Amniotic stem cell (primary cell): ENCODE measurements around the gene NAGPA.

Experiments used
- DNase-seq: peaks from one replicate; lab custom pipeline; 2025; lab: John Stamatoyannopoulos, UW

NAGPA gene

DNA sequence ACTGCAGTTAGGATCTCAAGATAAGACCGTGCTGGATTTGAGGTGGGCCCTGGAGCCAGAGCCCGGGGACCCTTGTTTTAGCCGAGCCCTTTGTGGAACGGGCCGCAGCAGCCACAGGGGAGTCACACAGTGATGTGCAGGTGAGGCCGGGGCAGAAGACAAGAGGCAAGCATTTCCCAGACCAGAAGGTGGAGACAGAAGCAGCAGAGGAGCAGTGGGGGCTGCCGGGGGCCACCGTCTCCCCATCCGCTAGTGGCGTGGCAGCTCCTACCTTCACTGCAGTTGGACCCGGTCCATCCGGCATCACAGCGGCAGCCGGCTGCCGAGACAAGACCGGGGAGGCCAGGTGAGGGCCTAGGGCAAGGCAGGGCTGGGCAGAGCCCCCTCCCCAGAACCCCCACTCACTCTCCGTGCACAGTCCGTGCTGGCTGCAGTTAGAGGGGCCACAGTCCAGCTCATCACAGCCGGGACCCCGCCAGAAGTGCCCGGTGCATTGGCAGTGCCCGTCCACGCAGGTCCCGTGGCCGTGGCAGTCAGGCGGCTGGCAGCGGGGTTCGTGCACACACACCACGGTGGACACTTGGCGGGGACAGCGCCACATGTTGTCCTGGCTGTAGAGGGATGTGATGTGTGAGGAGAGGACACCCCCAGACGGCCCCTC, 6.0 kb downstream of the NAGPA start:
- no peak for DNase-seq

DNA sequence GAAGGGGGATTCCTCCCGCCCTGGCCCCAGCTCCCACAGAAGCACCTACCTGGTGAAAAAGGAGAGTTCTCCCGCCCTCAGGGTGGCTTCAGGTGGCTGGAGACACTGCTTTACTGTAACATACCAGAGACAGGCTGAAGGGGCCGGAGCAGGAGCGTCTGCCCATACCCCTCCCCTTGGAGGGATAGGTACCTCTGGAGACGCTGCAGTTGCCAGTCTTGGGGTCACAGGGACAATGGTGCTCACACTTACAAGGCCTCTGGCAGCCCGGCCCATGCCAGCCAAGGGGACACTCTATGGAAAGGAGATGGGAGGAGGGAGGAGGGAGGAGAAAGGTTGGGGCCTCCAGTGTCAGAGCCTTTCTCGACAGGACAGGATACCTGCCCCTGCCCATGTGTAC, 6.6 kb downstream of the NAGPA start:
- DNase-seq: no peak

DNA sequence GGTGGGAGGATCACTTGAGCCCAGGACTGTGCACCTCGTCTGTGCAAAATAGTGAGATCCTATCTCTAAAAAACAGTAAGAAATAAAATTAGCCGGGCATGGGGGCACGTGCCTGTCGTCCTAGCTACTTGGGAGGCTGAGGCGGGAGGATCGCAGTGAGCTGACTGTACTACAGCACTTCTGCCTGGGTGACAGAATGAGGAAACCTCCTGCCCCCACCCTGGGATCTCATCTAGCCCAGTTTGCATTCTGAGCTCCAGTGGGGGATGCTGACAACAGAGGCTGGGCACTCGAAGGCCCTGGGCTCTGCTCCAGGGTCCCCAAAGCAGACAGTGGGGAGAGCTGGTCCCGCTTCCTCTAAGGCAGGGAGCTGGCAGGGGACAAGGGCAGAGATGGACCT, 7.1 kb downstream of the NAGPA start:
- no peak for DNase-seq

DNA sequence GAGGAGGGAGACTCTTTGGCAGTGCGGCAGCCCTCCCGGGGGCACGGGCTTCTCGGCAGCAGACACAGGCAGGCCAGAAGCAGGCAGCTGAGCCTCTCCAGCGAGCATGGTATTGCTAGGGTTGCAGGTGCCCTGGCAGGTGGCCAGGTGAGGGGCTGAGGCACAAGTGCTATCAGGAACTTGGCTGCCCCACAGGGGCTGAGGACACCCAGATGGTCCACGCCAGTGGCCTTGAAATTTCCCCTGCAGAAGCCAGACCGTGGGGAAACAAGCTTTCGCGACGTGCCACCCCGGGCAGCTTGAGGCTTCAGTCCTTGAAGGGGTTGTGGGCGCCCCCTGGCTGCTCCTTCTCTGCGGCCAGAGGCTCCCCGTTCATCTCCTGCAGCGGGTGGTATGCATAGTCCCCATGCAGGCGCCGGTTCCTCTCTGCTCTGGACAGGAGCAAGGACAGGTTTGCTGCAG, 8.5 kb downstream of the NAGPA start:
- no peak for DNase-seq

DNA sequence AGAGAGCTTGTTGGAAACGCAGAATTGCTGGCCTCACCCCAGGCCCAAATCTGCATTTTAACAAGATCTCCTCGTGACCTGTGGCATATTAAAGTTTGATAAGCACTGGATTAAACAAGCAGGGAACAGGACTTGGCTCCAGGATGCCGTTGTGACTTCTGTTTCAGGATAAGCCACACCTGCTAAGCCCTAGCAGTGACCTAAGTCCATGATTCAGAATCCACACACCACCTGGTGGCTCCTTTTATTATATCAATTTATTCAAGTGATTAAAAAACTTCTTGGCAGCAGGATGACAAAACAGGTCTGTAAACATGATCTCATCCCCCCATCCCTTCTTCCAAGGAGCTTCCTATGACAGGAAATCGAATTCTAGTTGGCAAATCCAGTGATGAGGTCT, 9.1 kb downstream of the NAGPA start:
- no peak for DNase-seq

DNA sequence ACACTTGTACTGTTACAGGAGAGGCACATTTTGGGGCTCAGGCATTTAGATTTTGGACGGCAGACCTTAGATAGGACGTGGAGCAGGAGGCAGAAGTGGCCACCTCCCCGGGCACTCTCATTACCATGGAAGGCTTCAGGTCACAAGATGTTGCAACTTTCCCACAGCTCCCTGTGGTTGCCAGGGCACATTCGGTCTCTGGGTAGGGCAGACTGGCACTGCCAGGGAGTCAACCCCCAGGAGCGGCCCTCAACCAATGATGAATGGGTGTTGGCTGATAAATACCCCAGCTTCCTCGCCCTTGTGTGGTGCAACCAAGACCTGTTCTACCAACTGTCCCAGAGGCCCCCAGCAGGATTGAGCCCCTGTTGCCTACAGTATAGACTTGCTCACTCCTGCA, 11.2 kb downstream of the NAGPA start:
- no peak for DNase-seq

DNA sequence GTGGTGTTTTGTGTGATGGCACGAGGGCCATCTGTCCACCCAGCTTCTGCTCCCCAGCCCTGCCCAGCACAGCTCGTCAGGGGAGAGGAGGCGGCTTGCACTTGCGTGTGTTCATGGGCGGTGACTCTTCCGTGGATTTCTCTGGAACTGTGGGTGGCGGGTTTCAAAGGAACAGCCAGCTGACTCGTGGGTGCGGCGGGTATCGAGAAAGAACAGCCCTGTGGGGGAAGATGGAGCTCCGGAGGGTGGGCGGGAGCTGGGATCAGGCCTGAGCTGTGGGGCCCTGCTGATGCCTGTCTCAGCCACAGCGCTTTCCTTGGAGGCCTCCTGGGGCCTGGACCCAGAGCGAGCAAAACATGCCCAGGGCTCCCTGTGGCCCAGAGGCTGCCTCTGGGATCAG, 13.2 kb downstream of the NAGPA start:
- no peak for DNase-seq

DNA sequence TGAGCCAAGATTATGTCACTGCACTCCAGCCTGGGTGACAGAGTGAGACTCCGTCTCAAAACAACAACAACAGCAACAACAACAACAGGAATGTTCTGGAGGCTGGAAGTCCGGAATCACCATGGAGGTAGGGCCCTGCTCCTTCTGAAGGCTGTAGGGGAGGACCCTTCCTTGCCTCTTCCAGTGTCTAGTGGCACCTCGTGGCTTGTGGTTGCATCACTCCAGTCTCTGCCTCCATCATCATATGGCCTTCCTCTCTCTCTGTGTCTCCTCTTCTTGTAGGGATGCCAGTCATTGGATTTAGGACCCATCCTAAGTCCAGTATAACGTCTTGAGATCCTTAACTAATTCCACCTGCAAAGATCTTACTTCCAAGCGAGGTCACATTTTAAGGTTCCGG, 14.0 kb downstream of the NAGPA start:
- no peak for DNase-seq

DNA sequence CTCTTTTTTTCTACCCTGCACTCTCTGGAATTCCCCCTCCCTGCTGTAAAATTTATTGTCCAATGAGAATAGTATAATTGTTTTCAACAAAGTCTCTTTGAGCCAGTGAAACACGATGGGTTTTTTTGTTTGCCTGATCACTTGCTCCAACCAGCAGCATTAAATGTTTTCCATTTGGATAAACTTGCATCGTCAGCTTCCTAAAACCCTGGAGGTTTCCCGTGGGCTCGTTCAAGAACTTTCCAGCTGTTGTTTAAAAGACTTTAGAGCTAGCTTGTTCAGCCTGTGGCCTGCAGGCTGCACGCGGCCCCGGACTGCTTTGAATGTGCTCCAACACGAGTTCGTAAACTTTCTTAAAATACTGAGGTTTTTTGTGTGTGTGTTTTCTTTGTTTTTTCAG, 14.9 kb downstream of the NAGPA start:
- no peak for DNase-seq

DNA sequence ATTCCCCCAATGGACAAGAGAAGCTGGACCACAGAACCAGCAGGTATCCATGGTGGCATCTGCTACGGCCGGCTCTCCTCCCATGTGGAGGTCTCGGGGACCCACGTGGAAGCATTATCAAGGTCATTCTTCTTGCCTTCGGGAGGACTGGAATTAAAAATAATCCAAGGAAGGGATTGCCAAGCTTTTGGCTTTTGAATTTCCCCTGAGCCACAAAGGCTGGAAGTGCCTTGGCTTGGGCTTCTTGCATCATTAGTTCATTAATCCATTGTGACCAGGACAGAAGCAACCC, 16.1 kb downstream of the NAGPA start:
- no peak for DNase-seq

DNA sequence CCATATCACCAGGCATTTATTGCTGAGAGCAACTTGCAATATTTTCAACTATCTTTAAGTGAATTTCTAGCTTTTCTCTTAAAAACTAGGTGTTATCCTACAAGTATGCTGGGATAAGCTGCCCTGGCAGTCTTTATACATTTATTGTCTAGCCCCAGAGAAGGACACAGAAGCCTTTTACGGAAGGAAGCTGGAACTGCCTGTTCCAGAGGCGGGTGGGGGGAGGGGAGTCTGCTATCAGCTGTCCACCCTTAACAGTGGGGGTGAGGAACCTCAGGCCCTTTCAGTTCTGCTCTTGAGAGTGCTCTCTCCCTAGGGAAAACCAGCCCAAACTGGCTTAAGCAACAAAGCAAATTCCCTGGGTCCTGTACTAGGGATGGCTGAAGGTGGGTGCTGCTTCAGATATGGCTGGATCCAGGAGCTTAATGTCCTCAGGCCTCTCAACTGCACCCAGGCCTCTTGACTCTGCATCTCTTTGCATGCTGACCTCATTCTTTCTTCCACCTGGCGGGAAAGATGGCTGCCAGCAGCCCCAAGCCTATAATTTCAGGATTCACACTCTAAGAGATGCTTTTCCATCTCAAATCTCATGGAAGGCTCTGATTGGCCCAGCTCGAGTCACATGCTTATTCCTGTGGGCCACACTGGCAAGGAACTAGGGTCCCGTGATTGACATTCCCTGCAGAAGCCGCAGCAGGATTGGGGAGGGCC, 16.6 kb downstream of the NAGPA start:
- no peak for DNase-seq

DNA sequence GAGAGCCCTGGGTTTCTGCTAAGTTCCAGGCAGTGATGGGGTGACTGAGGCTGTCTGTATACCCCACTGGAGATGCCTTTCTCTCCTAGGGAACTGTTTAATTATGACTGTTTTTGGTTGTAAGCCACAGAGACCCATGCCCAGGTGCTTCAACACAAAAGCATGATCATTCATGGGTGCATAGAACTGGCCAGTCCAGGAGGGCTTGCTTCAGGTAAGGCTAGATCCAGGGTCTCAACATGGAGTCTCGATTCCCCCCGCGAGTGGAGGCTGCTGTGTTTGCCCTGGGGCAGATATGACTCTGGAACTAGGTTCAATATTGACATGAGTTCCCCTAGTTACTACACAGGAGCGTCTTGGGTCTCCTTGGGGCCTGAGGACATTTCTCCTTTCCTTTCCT, 17.8 kb downstream of the NAGPA start:
- DNase-seq: no peak

DNA sequence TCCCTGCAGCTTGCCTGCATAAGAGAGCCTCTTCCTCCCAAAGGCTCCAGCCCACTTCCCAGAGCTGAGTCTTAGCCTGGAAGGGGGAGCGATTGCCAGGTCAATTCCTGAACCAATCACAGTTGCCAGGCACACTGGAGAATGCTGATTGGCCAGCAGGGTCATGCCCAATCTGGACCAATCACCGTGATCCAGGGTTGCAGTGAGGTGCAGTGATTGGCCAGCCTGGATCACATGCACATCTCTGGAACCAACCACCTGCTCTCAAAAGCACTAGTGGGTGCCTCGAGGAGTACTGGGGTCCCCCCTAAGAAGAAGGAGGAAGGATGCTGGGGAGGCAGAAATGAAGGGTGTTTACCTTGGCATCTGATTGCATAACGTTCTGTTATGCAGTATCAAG, 18.4 kb downstream of the NAGPA start:
- no peak for DNase-seq

DNA sequence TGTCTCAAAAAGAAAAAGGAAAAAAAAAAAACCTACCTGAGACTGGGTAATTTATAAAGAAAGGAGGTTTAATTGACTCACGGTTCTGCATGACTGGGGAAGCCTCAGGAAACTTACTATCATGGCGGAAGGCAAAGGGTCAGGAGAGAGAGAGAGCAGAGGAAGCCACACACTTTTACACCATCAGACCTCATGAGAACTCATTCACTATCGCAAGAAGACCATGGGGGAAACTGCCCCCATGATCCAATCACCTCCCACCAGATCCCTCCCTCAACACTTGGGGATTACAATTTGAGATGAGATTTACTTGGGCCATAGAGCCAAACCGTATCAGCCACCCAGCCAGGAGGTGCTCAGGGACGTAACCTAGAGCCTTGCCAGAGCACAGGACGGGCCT, 20.8 kb downstream of the NAGPA start:
- DNase-seq: no peak

DNA sequence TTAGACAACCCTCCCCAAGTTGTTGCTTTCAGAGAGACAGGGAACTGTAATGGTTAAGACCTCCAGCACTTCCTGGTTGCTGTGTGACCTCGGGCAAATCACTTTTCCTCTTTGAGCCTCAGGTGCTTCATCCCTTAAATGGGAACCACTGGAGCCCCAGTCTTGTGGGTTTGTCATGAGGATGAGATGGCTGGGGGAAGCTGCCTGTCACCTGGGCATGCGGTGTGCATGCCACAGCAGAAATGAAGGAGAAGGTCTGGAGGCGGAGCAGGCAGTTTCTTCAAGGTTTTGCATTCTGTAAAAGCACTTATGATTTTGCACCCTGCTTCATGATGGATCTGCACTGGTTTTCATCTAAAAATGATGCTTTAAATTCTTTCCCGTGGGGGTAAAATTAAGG, 22.1 kb downstream of the NAGPA start:
- DNase-seq: no peak

DNA sequence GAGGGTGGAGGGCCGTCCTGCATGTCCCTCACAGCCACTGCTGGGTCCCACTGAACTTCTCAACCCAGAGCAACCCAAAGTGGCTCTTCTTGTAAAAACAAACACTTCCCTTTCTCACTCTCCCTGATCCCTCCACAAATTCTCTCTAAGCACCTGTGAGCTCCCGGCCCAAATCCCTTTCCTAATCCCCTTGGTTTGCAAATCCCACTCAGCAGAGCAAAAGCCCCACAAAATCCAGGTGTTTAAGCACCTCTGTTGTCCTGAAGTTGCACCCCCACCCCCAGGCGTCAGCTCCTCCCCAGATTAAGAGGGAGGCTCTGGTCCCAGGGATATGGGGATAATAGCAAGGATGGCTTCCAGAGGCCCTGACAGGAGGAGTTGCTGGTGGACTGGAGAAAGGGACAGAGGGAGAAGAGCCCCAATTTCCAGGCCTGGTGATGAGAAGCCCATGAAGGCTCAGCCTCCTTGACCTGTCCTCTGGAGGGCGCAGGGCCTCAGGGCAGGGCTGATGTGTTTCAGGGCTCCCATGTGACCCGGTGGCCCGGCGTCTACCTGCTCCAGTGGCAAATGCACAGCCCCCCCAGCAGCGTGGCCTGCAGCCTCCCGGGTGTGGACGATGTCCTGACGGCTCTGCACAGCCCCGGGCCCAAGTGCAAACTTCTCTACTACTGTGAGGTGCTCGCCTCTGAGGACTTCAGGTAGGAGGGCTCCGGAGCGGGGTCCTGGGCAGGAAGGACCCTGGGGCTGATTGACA, 23.0 kb downstream of the NAGPA start:
- no peak for DNase-seq

DNA sequence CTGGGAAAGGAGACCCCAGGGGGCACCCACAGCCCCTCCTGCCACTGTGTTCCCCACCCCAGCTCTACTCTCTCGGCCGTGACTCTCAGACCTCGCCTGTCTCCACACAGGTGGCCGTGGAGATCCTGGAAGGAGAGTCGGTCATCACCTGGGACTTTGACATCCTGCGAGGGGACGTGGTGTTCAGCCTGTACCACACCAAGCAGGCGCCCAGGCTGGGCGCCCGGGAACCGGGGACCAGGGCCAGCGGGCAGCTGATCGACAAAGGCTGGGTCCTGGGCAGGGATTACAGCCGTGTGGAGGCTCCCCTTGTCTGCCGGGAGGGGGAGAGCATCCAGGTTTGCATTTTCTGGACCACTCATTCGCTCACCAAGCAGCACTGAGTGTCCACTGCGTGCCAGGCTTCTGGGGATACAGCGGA, 25.4 kb downstream of the NAGPA start:
- DNase-seq: no peak

DNA sequence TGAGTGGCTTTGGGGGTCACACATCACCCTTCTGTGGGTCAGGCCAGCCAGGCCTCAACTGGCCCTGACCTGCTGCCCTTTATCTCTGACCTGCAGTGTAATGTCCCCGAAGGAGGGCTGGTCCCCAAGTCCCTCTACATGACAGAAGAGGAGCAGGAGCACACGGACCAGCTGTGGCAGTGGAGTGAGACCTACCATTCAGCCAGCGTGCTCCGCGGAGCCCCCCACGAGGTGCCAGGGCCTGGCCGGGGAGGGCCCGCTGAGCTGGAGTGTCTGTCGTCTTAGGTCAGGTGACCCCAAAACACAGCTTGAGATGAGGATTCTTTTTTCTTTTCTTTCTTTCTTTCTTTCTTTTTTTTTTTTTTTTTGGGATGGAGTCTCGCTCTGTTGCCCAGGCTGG, 26.5 kb downstream of the NAGPA start:
- no peak for DNase-seq

DNA sequence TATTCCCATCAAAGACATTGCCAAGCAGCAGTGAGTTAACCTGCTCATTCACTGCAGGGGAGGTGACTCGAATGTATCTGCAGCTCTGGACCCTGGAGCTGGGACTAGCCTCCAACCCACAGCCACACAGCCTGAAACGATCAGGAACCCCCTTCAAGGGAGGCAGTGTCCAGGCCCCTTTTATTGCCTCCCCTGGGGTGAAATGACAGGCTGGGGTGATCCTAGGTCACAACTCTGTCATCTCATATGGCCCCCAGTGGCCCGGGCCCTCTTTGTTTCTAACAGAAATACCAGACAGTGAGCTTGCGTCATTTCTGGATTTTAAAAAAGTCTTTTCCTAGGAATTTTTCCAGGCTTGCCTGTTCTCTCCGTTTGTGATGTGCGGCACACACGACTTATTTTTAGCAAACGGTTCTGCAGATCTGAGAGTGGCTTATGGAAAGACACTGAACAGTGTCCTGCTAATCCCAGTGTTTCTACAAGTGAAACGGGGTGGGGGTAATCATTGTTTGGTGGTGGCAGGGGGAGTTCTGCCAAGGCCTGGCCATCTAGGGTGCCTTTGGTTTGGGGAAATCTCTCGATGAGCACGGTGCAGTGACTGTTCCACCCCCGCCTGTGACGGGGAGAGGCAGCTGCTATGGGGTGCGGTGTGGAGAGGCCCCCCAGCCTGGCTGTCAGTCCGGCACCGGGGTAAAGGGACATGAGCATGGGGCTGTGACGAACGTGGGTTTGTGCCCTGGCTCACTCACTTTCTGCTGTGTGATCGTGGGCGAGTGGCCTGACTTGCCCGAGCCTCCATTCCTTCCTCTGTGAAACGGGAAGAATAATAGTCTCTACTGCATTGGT, 27.2 kb downstream of the NAGPA start:
- DNase-seq: no peak

DNA sequence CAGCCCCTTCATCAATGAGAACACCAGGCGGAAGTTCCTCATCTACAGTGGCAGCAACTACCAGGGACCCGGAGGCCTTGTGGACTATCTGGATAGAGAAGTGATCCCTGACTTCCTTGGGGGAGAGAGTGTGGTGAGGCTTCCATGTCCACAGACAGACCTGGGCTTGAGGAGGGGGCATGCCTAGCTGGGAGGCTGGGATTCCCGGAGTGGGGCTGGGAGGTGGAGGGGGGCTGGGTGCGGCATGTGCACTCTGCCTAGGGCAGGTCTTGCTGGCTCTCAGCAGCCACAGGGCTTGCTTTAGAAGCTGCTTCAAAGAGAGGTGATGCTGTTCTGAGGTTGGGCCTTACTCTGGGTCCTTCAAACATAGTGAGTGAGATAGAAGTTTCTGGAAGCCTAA, 27.8 kb downstream of the NAGPA start:
- DNase-seq: no peak

DNA sequence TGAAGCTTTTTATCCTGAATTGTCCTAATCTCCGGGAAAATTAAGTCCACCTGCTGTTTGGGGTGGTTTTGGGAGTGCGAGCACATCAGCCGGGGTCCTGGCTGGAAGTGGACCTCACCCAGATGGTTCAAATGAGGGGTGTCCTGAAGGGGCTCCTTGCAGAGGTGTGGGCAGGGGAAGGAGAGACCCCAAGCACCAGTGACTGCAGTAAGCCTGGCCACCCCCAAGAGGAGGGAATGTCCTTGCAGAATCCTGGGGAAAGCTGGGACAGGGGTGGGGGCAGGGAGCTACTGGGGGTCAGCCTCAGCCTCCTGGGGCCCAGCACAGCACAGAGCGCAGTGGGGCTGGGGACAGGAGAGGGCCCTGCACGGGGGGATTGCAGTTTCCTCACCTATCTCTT, 29.4 kb downstream of the NAGPA start:
- no peak for DNase-seq

DNA sequence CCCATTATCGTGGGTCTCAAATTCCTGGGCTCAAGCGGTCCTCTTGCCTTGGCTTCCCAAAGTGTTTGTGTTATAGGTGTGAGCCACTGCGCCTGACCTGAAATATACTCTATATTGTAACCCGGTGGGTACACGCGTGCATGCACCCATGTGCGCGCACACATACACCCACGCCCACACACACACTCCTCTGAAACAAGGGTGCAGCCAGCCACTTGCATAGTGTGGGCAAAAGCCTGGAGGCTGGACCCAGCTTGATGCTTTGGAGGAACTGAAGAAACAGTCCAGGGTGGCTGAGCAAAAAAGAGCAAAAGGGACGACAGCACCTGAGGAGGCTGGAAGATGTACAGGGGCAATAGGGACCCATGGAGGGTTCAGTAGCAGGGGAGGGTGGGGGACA, 29.9 kb downstream of the NAGPA start:
- no peak for DNase-seq

DNA sequence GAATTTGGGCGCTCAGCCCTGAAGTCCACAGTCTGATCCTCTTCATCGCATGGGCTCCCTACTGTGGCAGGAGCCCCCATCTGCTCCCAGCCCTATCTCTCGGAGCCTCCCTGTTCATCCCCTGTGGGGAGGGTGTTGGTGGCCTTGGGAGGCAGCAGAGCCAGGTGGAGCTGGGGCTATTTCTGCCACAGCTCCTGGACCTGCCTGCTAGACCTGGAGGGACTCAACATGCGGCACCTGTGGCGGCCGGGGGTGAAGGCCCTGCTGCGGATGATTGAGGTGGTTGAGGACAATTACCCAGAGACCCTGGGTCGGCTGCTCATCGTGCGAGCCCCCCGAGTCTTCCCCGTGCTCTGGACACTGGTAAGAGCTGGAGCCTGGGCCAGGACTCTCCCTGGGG, 30.5 kb downstream of the NAGPA start:
- DNase-seq: no peak
